Body of pancreas (tissue), 4 donors: Measurements from ENCODE around the gene SH3GL3. TPM values are rescaled to one million over a fixed set of nuclear protein-coding genes. Genes with fewer than 3 reads are reported as not detected.

Experiments
- ATAC-seq: fragments of 150-250 bp; one replicate; pipeline ENCODE4 v1.9.1; 2016
- DNase-seq, 4 donors: peaks; one replicate each; pipeline ENCODE4 v3.0.0-alpha.2; 2019
- H3K27ac ChIP-seq, 4 donors: fragments of 200-600 bp; sonication (generic); 1 replicate in 3 of 4; 2 replicates in 1 of 4; pipeline versions ENCODE4 v1.5.1 to v1.6.1; 2016 to 2019; ENCODE audit warnings: mild to moderate bottlenecking in 1 of 4, mixed read lengths in 1 of 4, moderate library complexity in 1 of 4
- H3K27me3 ChIP-seq, 2 donors: fragments of 200-600 bp; sonication (generic); one replicate each; pipeline ENCODE4 v1.6.0; 2016; ENCODE audit warnings: mild to moderate bottlenecking in 1 of 2
- H3K36me3 ChIP-seq, 2 donors: fragments of 200-600 bp; sonication (generic); replicated peaks in 1 of 2; 2 replicates each; pipeline ENCODE4 v1.5.1; 2016; ENCODE audit warnings: low read depth in 2 of 2; ENCODE audit not compliant: insufficient read depth in 1 of 2
- H3K4me1 ChIP-seq: fragments of 200-600 bp; sonication (generic); one replicate; pipeline ENCODE4 v1.6.0; 2016
- H3K4me3 ChIP-seq, 2 donors: fragments of 200-600 bp; sonication (generic); 1 replicate in 1 of 2; 2 replicates in 1 of 2; pipeline ENCODE4 v1.5.1; 2016 to 2019
- H3K9me3 ChIP-seq, 3 donors: fragments of 200-600 bp; sonication (generic); 1 replicate in 2 of 3; 2 replicates in 1 of 3; pipeline ENCODE4 v1.5.1; 2016
- POLR2A ChIP-seq, 3 donors: fragments of 450-650 bp; IDR thresholded peaks; one replicate each; pipeline ENCODE4 v1.6.1; 2016; ENCODE audit warnings: antibody characterized with exemption in 3 of 3, mild to moderate bottlenecking in 2 of 3
- WGBS, 2 donors: methylation state at CpG; one replicate each; pipeline ENCODE4 v1.1.5; 2017; 5-methylcytosine and 5-hydroxymethylcytosine counted together
- intact Hi-C: fragments of 100-400 bp; cut with DNase I; formaldehyde crosslinking; loops from one replicate; pipeline ENCODE4 v1.15.1; 2023
- total RNA-seq, 2 donors: library from RNA; depleted of rRNA; stranded (reverse); fragments of >200 nt; gene quantifications; one replicate each; pipeline ENCODE4 v1.1.0, GENCODE V29; 2016
- TF ChIP-seq, protein P1 (sequence below), 7 experiments: fragments of 450-650 bp in 4 of 7; fragments of 200-600 bp in 3 of 7; sonication (generic) in 3 of 7; IDR thresholded peaks; one replicate each; pipeline ENCODE4 v1.5.1; 2016 to 2019; ENCODE audit warnings: antibody characterized with exemption in 7 of 7

The SH3GL3 gene
- total RNA-seq, 2 donors from 2014 or later, result 2.3 TPM; not detected in 1

DNA sequence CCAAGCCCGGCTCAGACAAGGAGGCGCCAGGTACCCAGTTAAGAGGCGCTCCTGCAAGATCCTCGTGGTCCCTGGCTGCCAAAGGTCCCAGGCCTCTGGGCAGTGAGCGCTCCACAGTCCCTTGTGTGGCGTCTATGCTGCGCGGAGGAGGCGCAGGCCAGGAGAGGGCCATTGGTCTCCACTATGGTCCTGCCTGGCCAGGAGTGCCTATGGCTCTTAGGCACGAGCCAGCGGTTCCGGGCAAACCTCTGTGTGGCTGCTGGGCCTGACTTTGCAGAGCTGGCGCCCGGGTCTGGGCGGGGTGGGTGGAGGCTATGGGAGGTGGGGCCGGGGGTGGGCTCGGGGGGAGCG is 206.1 kb downstream of the SH3GL3 start:
- Histone ChIP-seq H3K4me3 (no peak overlapping the region), H3K36me3 (no peaks in the 10 kb centered on the region), H3K27me3 (no peaks in the 10 kb centered on the region), H3K9me3 (no peaks in the 10 kb centered on the region), H3K27ac (peak overlapping the region; percentile 61 to 75 (median 68)), H3K4me1 (peaks cover 47% of the 10 kb centered on the region)
- 24 to 45% methylated on average over 5 to 16 of the region's 18 CpGs for WGBS, 2 donors
- intact Hi-C loops, result no loop called here
- TF ChIP-seq, protein P1, sequence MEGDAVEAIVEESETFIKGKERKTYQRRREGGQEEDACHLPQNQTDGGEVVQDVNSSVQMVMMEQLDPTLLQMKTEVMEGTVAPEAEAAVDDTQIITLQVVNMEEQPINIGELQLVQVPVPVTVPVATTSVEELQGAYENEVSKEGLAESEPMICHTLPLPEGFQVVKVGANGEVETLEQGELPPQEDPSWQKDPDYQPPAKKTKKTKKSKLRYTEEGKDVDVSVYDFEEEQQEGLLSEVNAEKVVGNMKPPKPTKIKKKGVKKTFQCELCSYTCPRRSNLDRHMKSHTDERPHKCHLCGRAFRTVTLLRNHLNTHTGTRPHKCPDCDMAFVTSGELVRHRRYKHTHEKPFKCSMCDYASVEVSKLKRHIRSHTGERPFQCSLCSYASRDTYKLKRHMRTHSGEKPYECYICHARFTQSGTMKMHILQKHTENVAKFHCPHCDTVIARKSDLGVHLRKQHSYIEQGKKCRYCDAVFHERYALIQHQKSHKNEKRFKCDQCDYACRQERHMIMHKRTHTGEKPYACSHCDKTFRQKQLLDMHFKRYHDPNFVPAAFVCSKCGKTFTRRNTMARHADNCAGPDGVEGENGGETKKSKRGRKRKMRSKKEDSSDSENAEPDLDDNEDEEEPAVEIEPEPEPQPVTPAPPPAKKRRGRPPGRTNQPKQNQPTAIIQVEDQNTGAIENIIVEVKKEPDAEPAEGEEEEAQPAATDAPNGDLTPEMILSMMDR (IDR thresholded peaks at IDR 0.05), result no peak
- TF ChIP-seq POLR2A (IDR thresholded peaks at IDR 0.05), result no peak
- DNase-seq (no peak), ATAC-seq (no peak)

DNA sequence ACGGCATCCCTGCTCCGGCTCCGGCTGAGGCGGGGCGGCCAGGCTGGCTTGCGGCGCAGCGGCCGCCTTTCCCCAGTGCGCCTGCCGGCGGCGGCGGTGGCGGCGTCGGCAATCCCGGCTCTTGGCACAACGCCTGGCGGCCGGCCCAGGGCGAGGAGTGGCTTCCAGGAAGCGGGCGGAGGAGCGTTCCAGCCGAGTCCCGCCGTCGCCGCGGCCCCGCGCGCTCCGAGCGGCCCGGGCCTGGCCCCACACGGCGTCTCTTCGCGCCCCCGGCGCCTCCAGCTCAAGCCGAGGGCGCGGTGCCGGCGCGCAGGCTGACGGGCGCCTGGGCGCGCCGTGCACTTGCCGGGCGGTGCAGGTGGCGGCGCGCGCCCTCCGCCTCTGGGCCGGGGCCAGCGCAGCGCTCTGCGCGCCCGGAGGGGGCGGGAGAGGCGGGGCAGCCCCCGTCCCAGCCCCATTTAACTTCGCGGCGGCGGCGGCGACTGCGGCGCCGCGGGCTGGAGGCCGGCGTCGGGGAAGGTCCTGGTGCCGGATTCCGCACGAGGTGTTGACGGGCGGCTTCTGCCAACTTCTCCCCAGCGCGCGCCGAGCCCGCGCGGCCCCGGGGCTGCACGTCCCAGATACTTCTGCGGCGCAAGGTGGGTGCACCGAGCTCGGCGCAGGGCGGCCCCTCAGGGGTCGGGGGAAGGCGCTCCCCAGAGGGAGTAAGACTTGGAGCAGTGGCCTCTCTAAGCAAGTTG is 206.7 kb downstream of the SH3GL3 start, which contains the start of gene ADAMTSL3:
Gene ADAMTSL3, plus strand, starts transcription at position 485 of the 740 bp plus-strand sequence. CDS start 1,639 bp downstream, outside the sequence.
- WGBS, 2 donors, result 0 to 1% methylated on average over 10 to 41 of the region's 105 CpGs
- peak within 1 kb of the TSS; percentile 26 to 41 for H3K4me3 ChIP-seq
- intact Hi-C loops, result no loop called here
- peaks cover 52% of the 10 kb centered on the region for H3K4me1 ChIP-seq
- DNase-seq (peak; percentile 83 to 89 (median 88)), ATAC-seq (peak; percentile 82)
- H3K27me3 ChIP-seq, result no peaks in the 10 kb centered on the region
- TF ChIP-seq POLR2A (IDR thresholded peaks at IDR 0.05), result peak in 2 of 3 donors; percentile 13 to 23
- TF ChIP-seq, protein P1 (IDR thresholded peaks at IDR 0.05), result peak in 4 of 7 experiments; percentile 6 to 38 (median 24)
- no peaks in the 10 kb centered on the region for H3K9me3 ChIP-seq
- H3K27ac ChIP-seq, result peak within 1 kb of the TSS; percentile 61 to 75 (median 68)
- no peaks in the 10 kb centered on the region for H3K36me3 ChIP-seq

DNA sequence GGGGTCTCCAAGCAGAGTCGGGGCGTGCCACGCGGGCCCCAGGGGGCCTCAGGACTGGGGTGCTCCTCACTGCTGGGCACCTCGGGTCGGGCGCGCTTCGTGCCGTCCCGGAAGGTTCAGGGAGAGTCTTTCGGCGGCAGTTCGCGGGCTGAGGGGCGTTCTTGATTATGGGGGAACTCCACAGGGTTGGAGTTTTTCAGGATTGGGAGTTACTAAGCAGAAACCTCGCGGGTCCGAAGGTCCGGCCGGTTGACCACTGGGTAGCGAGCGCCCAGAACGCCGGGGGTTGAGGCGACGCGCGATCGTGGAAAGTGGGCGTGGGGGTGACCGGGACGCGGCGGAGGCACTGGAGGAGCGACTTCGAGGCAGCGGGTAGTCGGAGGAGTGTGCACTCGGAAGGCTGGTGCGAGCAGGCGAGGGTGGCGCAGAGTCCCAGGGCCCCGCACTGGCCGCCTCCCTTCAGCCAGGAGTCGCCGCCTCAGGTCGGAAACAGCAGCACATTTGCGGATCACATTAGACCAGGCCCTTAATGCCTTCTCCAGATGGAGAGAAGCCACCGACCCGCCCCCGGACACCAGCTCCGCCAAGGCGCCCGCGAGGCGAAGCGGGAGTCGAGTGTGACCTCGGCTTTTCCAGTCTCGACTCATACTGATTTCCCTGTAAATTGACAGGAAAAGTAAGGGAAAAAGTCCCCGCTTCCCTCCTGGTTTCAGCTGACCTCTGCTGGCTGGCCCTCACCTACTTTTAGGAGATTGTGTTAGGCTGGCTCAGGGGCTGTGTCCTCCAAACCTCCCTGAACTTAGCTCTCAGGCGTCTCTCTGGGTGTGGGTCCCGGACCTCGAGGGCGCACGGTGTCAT is 207.5 kb downstream of the SH3GL3 start:
- H3K36me3 ChIP-seq, result no peaks in the 10 kb centered on the region
- TF ChIP-seq, protein P1 (IDR thresholded peaks at IDR 0.05), result peak in 2 of 7 experiments; percentile 6 to 20
- peak in 1 of 3 donors; percentile 45 for TF ChIP-seq POLR2A (IDR thresholded peaks at IDR 0.05)
- no peaks in the 10 kb centered on the region for H3K9me3 ChIP-seq
- peak overlapping the region; percentile 58 to 75 (median 68) for H3K27ac ChIP-seq
- intact Hi-C loops, result no loop called here
- 15 to 35% methylated on average over 22 to 66 of the region's 67 CpGs for WGBS, 2 donors
- peak overlapping the region; percentile 26 to 41 for H3K4me3 ChIP-seq
- H3K4me1 ChIP-seq, result peaks cover 60% of the 10 kb centered on the region
- peak; percentile 44 to 65 (median 56) for DNase-seq
- ATAC-seq, result peak; percentile 31
- H3K27me3 ChIP-seq, result no peaks in the 10 kb centered on the region

DNA sequence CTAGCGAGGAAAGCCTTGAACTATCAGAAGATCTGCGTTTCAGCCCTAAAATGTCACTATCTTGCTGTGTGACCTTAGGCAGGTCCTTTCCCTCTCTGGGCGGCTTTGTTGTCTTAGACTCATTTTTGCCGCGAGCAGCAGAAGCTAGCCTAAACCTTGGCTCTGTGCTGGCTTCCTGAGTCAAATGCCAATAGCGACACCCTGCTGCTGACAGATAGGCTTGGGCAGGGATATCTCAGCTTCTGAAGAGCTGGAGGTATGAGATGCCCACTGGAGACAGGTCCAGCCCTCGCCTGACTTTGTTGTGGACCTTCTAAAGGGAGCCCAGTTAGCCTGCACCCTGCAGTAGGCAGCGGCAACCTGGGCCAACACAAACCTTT is 208.1 kb downstream of the SH3GL3 start:
- H3K4me1 ChIP-seq, result peaks cover 64% of the 10 kb centered on the region
- 74 to 79% methylated on average over 8 of the region's 8 CpGs for WGBS, 2 donors
- H3K4me3 ChIP-seq, result no peak overlapping the region

More for the DNA sequence above, 208.1 kb downstream of the SH3GL3 start:
- no peak for ATAC-seq
- TF ChIP-seq POLR2A (IDR thresholded peaks at IDR 0.05), result no peak
- TF ChIP-seq, protein P1 (IDR thresholded peaks at IDR 0.05), result no peak
- DNase-seq, result no peak
- Histone ChIP-seq H3K36me3 (no peaks in the 10 kb centered on the region), H3K27me3 (no peaks in the 10 kb centered on the region), H3K27ac (peak overlapping the region in 3 of 4 donors; percentile 58 to 75 (median 73)), H3K9me3 (no peaks in the 10 kb centered on the region)
- intact Hi-C loops, result no loop called here
